SK-N-SH (cell line): ENCODE measurements around the gene ETV6. TPM values are rescaled to one million over a fixed set of nuclear protein-coding genes. Genes with fewer than 3 reads are reported as not detected.

Experiments used
- CTCF ChIA-PET: fragments of 300-600, 350-600 bp; formaldehyde crosslinking; extraction: SDS; loops from one replicate; lab custom pipeline; 2021; lab: Yijun Ruan, JAX
- POLR2A ChIA-PET: fragments of 350-600 bp; sonication (Branson Sonifier 250); formaldehyde crosslinking; extraction: SDS; loops from one replicate; lab custom pipeline; 2020; ENCODE audit warnings: antibody characterized with exemption, inconsistent platforms; lab: Yijun Ruan, JAX
- DNase-seq: peaks from one replicate; pipeline ENCODE4 v3.0.0; 2012
- H2AFZ ChIP-seq: fragments of 200-600 bp; sonication (generic); 2 replicates; pipeline ENCODE4 v1.8.1; 2016; ENCODE audit warnings: antibody characterized with exemption, mild to moderate bottlenecking, low read depth
- H3F3A ChIP-seq: fragments of 200-600 bp; sonication (generic); replicated peaks from 2 replicates; pipeline ENCODE3; 2016; ENCODE audit warnings: antibody characterized with exemption, mild to moderate bottlenecking; ENCODE audit not compliant: insufficient read depth
- H3K27ac ChIP-seq, 2 experiments: fragments of 200-500 bp in 1 of 2; fragments of 200-600 bp in 1 of 2; sonication (Bioruptor generic) in 1 of 2; sonication (generic), shearing (Covaris generic) in 1 of 2; 2 replicates each; pipeline versions ENCODE4 v1.5.1 to v1.6.1; 2014 to 2016; ENCODE audit warnings: low read depth in 2 of 2, inconsistent platforms in 1 of 2, low read length in 1 of 2, mild to moderate bottlenecking in 1 of 2, mixed read lengths in 1 of 2
- H3K27me3 ChIP-seq: fragments of 200-600 bp; sonication (generic), shearing (Covaris generic); 2 replicates; pipeline ENCODE4 v1.6.1; 2016; ENCODE audit warnings: mixed run types; ENCODE audit not compliant: insufficient read depth
- H3K36me3 ChIP-seq, 2 experiments: fragments of 200-500 bp in 1 of 2; fragments of 200-600 bp in 1 of 2; sonication (Bioruptor generic) in 1 of 2; sonication (generic) in 1 of 2; replicated peaks in 1 of 2; 2 replicates each; pipeline versions ENCODE3 to v1.5.1; 2014 to 2016; ENCODE audit warnings: low read length in 1 of 2, mild to moderate bottlenecking in 1 of 2; ENCODE audit not compliant: insufficient read depth in 2 of 2, control insufficient read depth in 1 of 2
- H3K4me1 ChIP-seq, 2 experiments: fragments of 200-500 bp in 1 of 2; fragments of 200-600 bp in 1 of 2; sonication (Bioruptor generic) in 1 of 2; sonication (generic), shearing (Covaris generic) in 1 of 2; 2 replicates each; pipeline versions ENCODE4 v1.5.1 to v1.6.1; 2014 to 2016; ENCODE audit warnings: low read depth in 1 of 2, low read length in 1 of 2, mixed run types in 1 of 2; ENCODE audit not compliant: insufficient read depth in 2 of 2, control insufficient read depth in 1 of 2
- H3K4me2 ChIP-seq: fragments of 200-600 bp; sonication (generic), shearing (Covaris generic); 2 replicates; pipeline ENCODE4 v1.6.1; 2017; ENCODE audit warnings: mixed run types
- H3K4me3 ChIP-seq, 2 experiments: fragments of 200-500 bp in 1 of 2; fragments of 200-600 bp in 1 of 2; sonication (Bioruptor generic) in 1 of 2; sonication (generic), shearing (Covaris generic) in 1 of 2; 2 replicates each; pipeline versions ENCODE4 v1.5.1 to v1.8.1; 2014 to 2016; ENCODE audit warnings: low read depth in 2 of 2, inconsistent platforms in 1 of 2, low read length in 1 of 2, mild to moderate bottlenecking in 1 of 2, mixed read lengths in 1 of 2, moderate library complexity in 1 of 2
- H3K79me2 ChIP-seq: fragments of 200-600 bp; sonication (generic); 2 replicates; pipeline ENCODE4 v1.8.1; 2017; ENCODE audit warnings: mild to moderate bottlenecking; ENCODE audit not compliant: insufficient read depth
- H3K9ac ChIP-seq: fragments of 200-600 bp; sonication (generic); 2 replicates; pipeline ENCODE4 v1.6.1; 2017; ENCODE audit warnings: mixed run types
- H3K9me2 ChIP-seq: fragments of 200-600 bp; sonication (generic); 2 replicates; pipeline ENCODE4 v1.6.1; 2017; ENCODE audit warnings: mixed run types
- H3K9me3 ChIP-seq: fragments of 200-600 bp; sonication (generic); 2 replicates; pipeline ENCODE4 v1.6.1; 2017; ENCODE audit warnings: mixed run types, mild to moderate bottlenecking, moderate library complexity
- H4K20me1 ChIP-seq: fragments of 200-600 bp; sonication (generic); 2 replicates; pipeline ENCODE4 v1.6.1; 2017; ENCODE audit warnings: mild to moderate bottlenecking, mixed run types; ENCODE audit not compliant: insufficient read depth
- CHD2 ChIP-seq: fragments of 150-350 bp; IDR thresholded peaks from 2 replicates; pipeline ENCODE4 v1.6.1; 2018; ENCODE audit warnings: low read length; ENCODE audit not compliant: partially characterized antibody
- CTCF ChIP-seq: fragments of 200-600 bp; sonication (generic); IDR thresholded peaks from 2 replicates; pipeline ENCODE4 v1.6.1; 2017; ENCODE audit warnings: antibody characterized with exemption, mild to moderate bottlenecking, moderate library complexity
- ELF1 ChIP-seq: IDR thresholded peaks from 2 replicates; pipeline ENCODE4 v1.4.0; 2012
- EZH2phosphoT487 ChIP-seq: fragments of 200-600 bp; sonication (generic); IDR thresholded peaks from 2 replicates; pipeline ENCODE4 v1.6.1; 2017; ENCODE audit warnings: low read depth, mixed run types, mild to moderate bottlenecking, antibody characterized with exemption, moderate library complexity, borderline replicate concordance
- FOSL2 ChIP-seq: IDR thresholded peaks from 2 replicates; pipeline ENCODE4 v1.4.0; 2012; ENCODE audit warnings: low read depth, mild to moderate bottlenecking, moderate library complexity, borderline replicate concordance
- FOXJ3 ChIP-seq: sonication (generic); formaldehyde crosslinking; IDR thresholded peaks from 2 replicates; pipeline ENCODE4 v1.5.1; 2020; ENCODE audit warnings: mild to moderate bottlenecking, missing genetic modification reagents
- GABPA ChIP-seq: IDR thresholded peaks from 2 replicates; pipeline ENCODE4 v1.4.0; 2012; ENCODE audit warnings: low read depth, mild to moderate bottlenecking
- GATA2 ChIP-seq: sonication (generic); formaldehyde crosslinking; IDR thresholded peaks from 2 replicates; pipeline ENCODE4 v1.5.0; 2020; ENCODE audit warnings: mild to moderate bottlenecking, missing genetic modification reagents
- IRF3 ChIP-seq: fragments of 150-350 bp; IDR thresholded peaks from 2 replicates; pipeline ENCODE4 v1.6.1; 2016; ENCODE audit warnings: mild to moderate bottlenecking, low read depth, low read length
- JUND ChIP-seq: IDR thresholded peaks from 2 replicates; pipeline ENCODE4 v1.4.0; 2012
- MEF2A ChIP-seq: IDR thresholded peaks from 2 replicates; pipeline ENCODE4 v1.4.0; 2012; ENCODE audit warnings: low read depth, borderline replicate concordance
- MXI1 ChIP-seq: IDR thresholded peaks from 2 replicates; pipeline ENCODE4 v1.6.1; 2012; ENCODE audit warnings: mild to moderate bottlenecking, low read depth, low read length, improper control_type of control experiment
- NFIC ChIP-seq: IDR thresholded peaks from 2 replicates; pipeline ENCODE4 v1.4.0; 2012; ENCODE audit warnings: borderline replicate concordance
- NRF1 ChIP-seq: IDR thresholded peaks from 2 replicates; pipeline ENCODE4 v1.6.1; 2012; ENCODE audit warnings: low read depth, mild to moderate bottlenecking, low read length
- POLR2AphosphoS5 ChIP-seq: IDR thresholded peaks from 2 replicates; pipeline ENCODE4 v1.6.1; 2012; ENCODE audit warnings: low read depth, low read length
- RAD21 ChIP-seq: IDR thresholded peaks from 2 replicates; pipeline ENCODE4 v1.6.1; 2012; ENCODE audit warnings: mild to moderate bottlenecking, low read length
- RFX5 ChIP-seq: IDR thresholded peaks from 2 replicates; pipeline ENCODE4 v1.6.1; 2012; ENCODE audit warnings: mild to moderate bottlenecking, improper control_type of control experiment, low read length
- RXRA ChIP-seq: IDR thresholded peaks from 2 replicates; pipeline ENCODE4 v1.4.0; 2012; ENCODE audit warnings: low read depth, mild to moderate bottlenecking, borderline replicate concordance
- SIN3A ChIP-seq: IDR thresholded peaks from 2 replicates; pipeline ENCODE4 v1.6.1; 2012; ENCODE audit warnings: low read depth, mild to moderate bottlenecking, low read length, moderate library complexity, borderline replicate concordance
- SMC3 ChIP-seq: IDR thresholded peaks from 2 replicates; pipeline ENCODE4 v1.6.1; 2012; ENCODE audit warnings: low read depth, low read length, improper control_type of control experiment
- TCF12 ChIP-seq: IDR thresholded peaks from 2 replicates; pipeline ENCODE4 v1.4.0; 2012
- TEAD4 ChIP-seq: IDR thresholded peaks from 2 replicates; pipeline ENCODE4 v1.4.0; 2012; ENCODE audit warnings: mild to moderate bottlenecking, borderline replicate concordance; ENCODE audit not compliant: insufficient read depth
- YY1 ChIP-seq: IDR thresholded peaks from 2 replicates; pipeline ENCODE4 v1.4.0; 2012; ENCODE audit warnings: low read depth, mild to moderate bottlenecking
- WGBS: methylation state at CpG from one replicate; pipeline ENCODE4 v1.1.6; 2017; ENCODE audit warnings: low lambda C conversion rate; 5-methylcytosine and 5-hydroxymethylcytosine counted together
- polyA plus RNA-seq, 3 experiments: library from polyadenylated mRNA; depleted of rRNA; stranded (reverse); fragments of >200 nt; gene quantifications; 2 replicates each; pipeline ENCODE4 v1.2.3, GENCODE V29; 2012
- TF ChIP-seq, protein P1 (sequence below): IDR thresholded peaks from 2 replicates; pipeline ENCODE4 v1.4.0; 2012; ENCODE audit warnings: low read depth
- TF ChIP-seq, protein P2 (sequence below): IDR thresholded peaks from 2 replicates; pipeline ENCODE4 v1.4.0; 2012; ENCODE audit warnings: low read depth, borderline replicate concordance

Gene ETV6
- polyA plus RNA-seq, 1 of the 3 experiments (the other 2 are of a cell fraction), result 4.0 TPM

GRCh38 chr12:11710431-11710830, 61.0 kb downstream of the ETV6 start:
- WGBS, result 97% methylated on average over 4 of the region's 6 CpGs
- no peak overlapping the region for H3K9ac ChIP-seq
- H3K9me2 ChIP-seq, result no peaks in the 10 kb centered on the region
- H3F3A ChIP-seq, result peaks cover 5% of the 10 kb centered on the region
- no peak overlapping the region for H3K27ac ChIP-seq
- no peak overlapping the region for H3K4me3 ChIP-seq
- no peak overlapping the region for H2AFZ ChIP-seq
- H3K27me3 ChIP-seq, result no peaks in the 10 kb centered on the region
- H3K9me3 ChIP-seq, result no peaks in the 10 kb centered on the region
- H3K36me3 ChIP-seq, result no peaks in the 10 kb centered on the region
- DNase-seq, result no peak
- H3K79me2 ChIP-seq, result peaks cover 96% of the 10 kb centered on the region
- H3K4me2 ChIP-seq, result no peak overlapping the region
- TF ChIP-seq SIN3A, result no peak
- no peak for TF ChIP-seq ELF1
- TF ChIP-seq GATA2 (CRISPR knock-in tag), result no peak
- no peak for TF ChIP-seq YY1
- TF ChIP-seq MXI1, result no peak
- TF ChIP-seq SMC3, result no peak
- no peak for TF ChIP-seq TEAD4
- TF ChIP-seq, protein P1, sequence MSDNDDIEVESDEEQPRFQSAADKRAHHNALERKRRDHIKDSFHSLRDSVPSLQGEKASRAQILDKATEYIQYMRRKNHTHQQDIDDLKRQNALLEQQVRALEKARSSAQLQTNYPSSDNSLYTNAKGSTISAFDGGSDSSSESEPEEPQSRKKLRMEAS, result no peak
- no peak for TF ChIP-seq FOSL2
- no peak for TF ChIP-seq CHD2
- no peak for TF ChIP-seq EZH2phosphoT487
- TF ChIP-seq GABPA, result no peak
- no peak for TF ChIP-seq TCF12
- no peak for TF ChIP-seq RFX5
- H4K20me1 ChIP-seq, result no peaks in the 10 kb centered on the region; the same call in 1 of the 2 replicates
- POLR2A ChIA-PET, result no interaction called here
- CTCF ChIA-PET, result no interaction called here
- peaks cover 20 to 39% of the 10 kb centered on the region in 2 experiments; a peak in 3 of 4 replicates for H3K4me1 ChIP-seq

GRCh38 chr12:11710906-11711305, 61.4 kb downstream of the ETV6 start:
- ChIA-PET CTCF (no interaction called here), POLR2A (no interaction called here)
- Histone ChIP-seq H3K9ac (no peak overlapping the region), H3K4me2 (no peak overlapping the region), H2AFZ (no peak overlapping the region), H3K79me2 (peaks cover 96% of the 10 kb centered on the region), H3K36me3 (no peaks in the 10 kb centered on the region), H3K9me2 (no peaks in the 10 kb centered on the region), H4K20me1 (no peaks in the 10 kb centered on the region; the same call in 1 of the 2 replicates), H3K4me3 (no peak overlapping the region), H3K4me1 (peaks cover 15 to 35% of the 10 kb centered on the region in 2 experiments; a peak in 3 of 4 replicates), H3K27me3 (no peaks in the 10 kb centered on the region), H3F3A (no peaks in the 10 kb centered on the region), H3K9me3 (no peaks in the 10 kb centered on the region), H3K27ac (no peak overlapping the region)
- no peak for TF ChIP-seq SIN3A
- no peak for TF ChIP-seq CHD2
- no peak for TF ChIP-seq NFIC
- TF ChIP-seq GATA2 (CRISPR knock-in tag), result no peak
- no peak for TF ChIP-seq RXRA
- no peak for TF ChIP-seq FOSL2
- TF ChIP-seq IRF3, result no peak
- no peak for TF ChIP-seq CTCF
- no peak for TF ChIP-seq EZH2phosphoT487
- TF ChIP-seq, protein P2, sequence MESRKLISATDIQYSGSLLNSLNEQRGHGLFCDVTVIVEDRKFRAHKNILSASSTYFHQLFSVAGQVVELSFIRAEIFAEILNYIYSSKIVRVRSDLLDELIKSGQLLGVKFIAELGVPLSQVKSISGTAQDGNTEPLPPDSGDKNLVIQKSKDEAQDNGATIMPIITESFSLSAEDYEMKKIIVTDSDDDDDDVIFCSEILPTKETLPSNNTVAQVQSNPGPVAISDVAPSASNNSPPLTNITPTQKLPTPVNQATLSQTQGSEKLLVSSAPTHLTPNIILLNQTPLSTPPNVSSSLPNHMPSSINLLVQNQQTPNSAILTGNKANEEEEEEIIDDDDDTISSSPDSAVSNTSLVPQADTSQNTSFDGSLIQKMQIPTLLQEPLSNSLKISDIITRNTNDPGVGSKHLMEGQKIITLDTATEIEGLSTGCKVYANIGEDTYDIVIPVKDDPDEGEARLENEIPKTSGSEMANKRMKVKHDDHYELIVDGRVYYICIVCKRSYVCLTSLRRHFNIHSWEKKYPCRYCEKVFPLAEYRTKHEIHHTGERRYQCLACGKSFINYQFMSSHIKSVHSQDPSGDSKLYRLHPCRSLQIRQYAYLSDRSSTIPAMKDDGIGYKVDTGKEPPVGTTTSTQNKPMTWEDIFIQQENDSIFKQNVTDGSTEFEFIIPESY, result no peak
- no peak for TF ChIP-seq TEAD4
- TF ChIP-seq JUND, result no peak
- no peak for TF ChIP-seq POLR2AphosphoS5
- no peak for TF ChIP-seq MEF2A
- no peak for TF ChIP-seq YY1
- no peak for TF ChIP-seq RAD21
- no peak for TF ChIP-seq FOXJ3 (CRISPR knock-in tag)
- TF ChIP-seq NRF1, result no peak
- TF ChIP-seq SMC3, result no peak
- no peak for TF ChIP-seq RFX5
- WGBS, result 85% methylated on average over 3 of the region's 3 CpGs
- no peak for DNase-seq
